ENCODE results near the gene ZBTB9.

ZBTB9 gene

GRCh38 chr6:33454009-33454946 lies at the start of gene ZBTB9:
ZBTB9 (plus strand) TSS chr6:33454576; CDS start chr6:33455101, 525 bp downstream.
- Histone ChIP-seq H3K27me3 (ENCODE audit: control insufficient read depth, insufficient read depth, low read length) (peaks cover 2% of the 10 kb centered on the region), H3K9ac (ENCODE audit: low read depth, low read length) (peak within 1 kb of the TSS; percentile 74), H3K4me3 (ENCODE audit: low read depth, low read length) (peak within 1 kb of the TSS; percentile 80), H3K4me1 (ENCODE audit: control insufficient read depth, insufficient read depth, low read length) (peaks cover 2% of the 10 kb centered on the region), H3K9me3 (ENCODE audit: control insufficient read depth, insufficient read depth, low read length) (no peaks in the 10 kb centered on the region), H3K36me3 (ENCODE audit: control insufficient read depth, insufficient read depth, low read length) (peaks cover 22% of the 10 kb centered on the region)

- Histone ChIP-seq H3K9ac (ENCODE audit: low read depth, low read length) (no peak overlapping the region), H3K36me3 (ENCODE audit: control insufficient read depth, insufficient read depth, low read length) (peaks cover 46% of the 10 kb centered on the region), H3K4me1 (ENCODE audit: control insufficient read depth, insufficient read depth, low read length) (peaks cover 5% of the 10 kb centered on the region), H3K9me3 (ENCODE audit: control insufficient read depth, insufficient read depth, low read length) (no peaks in the 10 kb centered on the region), H3K4me3 (ENCODE audit: low read depth, low read length) (no peak overlapping the region), H3K27me3 (ENCODE audit: control insufficient read depth, insufficient read depth, low read length) (no peaks in the 10 kb centered on the region)
Observed at GRCh38 chr6:33404884-33405283, 49.5 kb upstream of the ZBTB9 start.

GRCh38 chr6:33405386-33405940 lies 48.9 kb upstream of the ZBTB9 start:
- H3K27me3 ChIP-seq (ENCODE audit: control insufficient read depth, insufficient read depth, low read length): no peaks in the 10 kb centered on the region
- no peak overlapping the region for H3K9ac ChIP-seq (ENCODE audit: low read depth, low read length)
- no peaks in the 10 kb centered on the region for H3K9me3 ChIP-seq (ENCODE audit: control insufficient read depth, insufficient read depth, low read length)
- peaks cover 5% of the 10 kb centered on the region for H3K4me1 ChIP-seq (ENCODE audit: control insufficient read depth, insufficient read depth, low read length)
- no peak overlapping the region for H3K4me3 ChIP-seq (ENCODE audit: low read depth, low read length)
- H3K36me3 ChIP-seq (ENCODE audit: control insufficient read depth, insufficient read depth, low read length): peaks cover 42% of the 10 kb centered on the region

GRCh38 chr6:33406126-33406525 lies 48.2 kb upstream of the ZBTB9 start:
- peaks cover 5% of the 10 kb centered on the region for H3K4me1 ChIP-seq (ENCODE audit: control insufficient read depth, insufficient read depth, low read length)
- no peak overlapping the region for H3K9ac ChIP-seq (ENCODE audit: low read depth, low read length)
- H3K4me3 ChIP-seq (ENCODE audit: low read depth, low read length): no peak overlapping the region
- peaks cover 42% of the 10 kb centered on the region for H3K36me3 ChIP-seq (ENCODE audit: control insufficient read depth, insufficient read depth, low read length)
- H3K9me3 ChIP-seq (ENCODE audit: control insufficient read depth, insufficient read depth, low read length): no peaks in the 10 kb centered on the region
- no peaks in the 10 kb centered on the region for H3K27me3 ChIP-seq (ENCODE audit: control insufficient read depth, insufficient read depth, low read length)

- H3K27me3 ChIP-seq (ENCODE audit: control insufficient read depth, insufficient read depth, low read length): no peaks in the 10 kb centered on the region
- H3K9ac ChIP-seq (ENCODE audit: low read depth, low read length): no peak overlapping the region
- H3K9me3 ChIP-seq (ENCODE audit: control insufficient read depth, insufficient read depth, low read length): no peaks in the 10 kb centered on the region
- peaks cover 5% of the 10 kb centered on the region for H3K4me1 ChIP-seq (ENCODE audit: control insufficient read depth, insufficient read depth, low read length)
- H3K36me3 ChIP-seq (ENCODE audit: control insufficient read depth, insufficient read depth, low read length): peaks cover 42% of the 10 kb centered on the region
- no peak overlapping the region for H3K4me3 ChIP-seq (ENCODE audit: low read depth, low read length)
Observed at GRCh38 chr6:33407132-33407718, 47.2 kb upstream of the ZBTB9 start.

- peak overlapping the region; percentile 54 for H3K9ac ChIP-seq (ENCODE audit: low read depth, low read length)
- no peaks in the 10 kb centered on the region for H3K9me3 ChIP-seq (ENCODE audit: control insufficient read depth, insufficient read depth, low read length)
- H3K27me3 ChIP-seq (ENCODE audit: control insufficient read depth, insufficient read depth, low read length): no peaks in the 10 kb centered on the region
- H3K36me3 ChIP-seq (ENCODE audit: control insufficient read depth, insufficient read depth, low read length): peaks cover 43% of the 10 kb centered on the region
- H3K4me3 ChIP-seq (ENCODE audit: low read depth, low read length): peak overlapping the region; percentile 58
- H3K4me1 ChIP-seq (ENCODE audit: control insufficient read depth, insufficient read depth, low read length): peaks cover 9% of the 10 kb centered on the region
Observed at GRCh38 chr6:33410050-33410710, 44.2 kb upstream of the ZBTB9 start.

GRCh38 chr6:33410711-33411631 lies 43.4 kb upstream of the ZBTB9 start, which contains the start of gene PHF1:
PHF1 (plus strand) TSS chr6:33411014; CDS start chr6:33412264, 1,250 bp downstream.
- Histone ChIP-seq H3K4me1 (ENCODE audit: control insufficient read depth, insufficient read depth, low read length) (peaks cover 11% of the 10 kb centered on the region), H3K36me3 (ENCODE audit: control insufficient read depth, insufficient read depth, low read length) (peaks cover 41% of the 10 kb centered on the region), H3K27me3 (ENCODE audit: control insufficient read depth, insufficient read depth, low read length) (no peaks in the 10 kb centered on the region), H3K9ac (ENCODE audit: low read depth, low read length) (peak within 1 kb of the TSS; percentile 76), H3K4me3 (ENCODE audit: low read depth, low read length) (peak within 1 kb of the TSS; percentile 78), H3K9me3 (ENCODE audit: control insufficient read depth, insufficient read depth, low read length) (no peaks in the 10 kb centered on the region)

- Histone ChIP-seq H3K4me1 (ENCODE audit: control insufficient read depth, insufficient read depth, low read length) (peaks cover 13% of the 10 kb centered on the region), H3K9me3 (ENCODE audit: control insufficient read depth, insufficient read depth, low read length) (no peaks in the 10 kb centered on the region), H3K9ac (ENCODE audit: low read depth, low read length) (peak overlapping the region; percentile 76), H3K4me3 (ENCODE audit: low read depth, low read length) (peak overlapping the region; percentile 78), H3K36me3 (ENCODE audit: control insufficient read depth, insufficient read depth, low read length) (peaks cover 34% of the 10 kb centered on the region), H3K27me3 (ENCODE audit: control insufficient read depth, insufficient read depth, low read length) (no peaks in the 10 kb centered on the region)
Observed at GRCh38 chr6:33411632-33412005, 42.8 kb upstream of the ZBTB9 start.

- no peak overlapping the region for H3K9ac ChIP-seq (ENCODE audit: low read depth, low read length)
- no peaks in the 10 kb centered on the region for H3K27me3 ChIP-seq (ENCODE audit: control insufficient read depth, insufficient read depth, low read length)
- H3K9me3 ChIP-seq (ENCODE audit: control insufficient read depth, insufficient read depth, low read length): no peaks in the 10 kb centered on the region
- H3K36me3 ChIP-seq (ENCODE audit: control insufficient read depth, insufficient read depth, low read length): peaks cover 30% of the 10 kb centered on the region
- peaks cover 17% of the 10 kb centered on the region for H3K4me1 ChIP-seq (ENCODE audit: control insufficient read depth, insufficient read depth, low read length)
- H3K4me3 ChIP-seq (ENCODE audit: low read depth, low read length): no peak overlapping the region
Observed at GRCh38 chr6:33412140-33413009, 42.0 kb upstream of the ZBTB9 start.

Measured in iPS-15b (cell line).